AG10803 (cell line): Measurements from ENCODE around the gene RUSF1.

Source experiments
- DNase-seq: peaks from one replicate; pipeline ENCODE4 v3.0.0; 2010; ENCODE audit warnings: low read depth
- H3K4me3 ChIP-seq: 2 replicates; pipeline ENCODE4 v1.5.1; 2011; ENCODE audit warnings: mild to moderate bottlenecking, low read length, control low read depth
- CTCF ChIP-seq: conservative IDR thresholded peaks from 2 replicates; pipeline ENCODE4 v1.5.1; 2011; ENCODE audit warnings: mild to moderate bottlenecking, low read length, control low read depth, inconsistent platforms

The RUSF1 gene

GRCh38 chr16:31461201-31461920 lies 46.8 kb downstream of the RUSF1 start:
- H3K4me3 ChIP-seq = no peak overlapping the region
- no peak for DNase-seq
- TF ChIP-seq CTCF = no peak

- peak; percentile 88 for DNase-seq
- peak; percentile 81 for TF ChIP-seq CTCF
- peak overlapping the region; percentile 68 for H3K4me3 ChIP-seq
Measured at GRCh38 chr16:31460582-31461002, 47.6 kb downstream of the RUSF1 start.

DNA sequence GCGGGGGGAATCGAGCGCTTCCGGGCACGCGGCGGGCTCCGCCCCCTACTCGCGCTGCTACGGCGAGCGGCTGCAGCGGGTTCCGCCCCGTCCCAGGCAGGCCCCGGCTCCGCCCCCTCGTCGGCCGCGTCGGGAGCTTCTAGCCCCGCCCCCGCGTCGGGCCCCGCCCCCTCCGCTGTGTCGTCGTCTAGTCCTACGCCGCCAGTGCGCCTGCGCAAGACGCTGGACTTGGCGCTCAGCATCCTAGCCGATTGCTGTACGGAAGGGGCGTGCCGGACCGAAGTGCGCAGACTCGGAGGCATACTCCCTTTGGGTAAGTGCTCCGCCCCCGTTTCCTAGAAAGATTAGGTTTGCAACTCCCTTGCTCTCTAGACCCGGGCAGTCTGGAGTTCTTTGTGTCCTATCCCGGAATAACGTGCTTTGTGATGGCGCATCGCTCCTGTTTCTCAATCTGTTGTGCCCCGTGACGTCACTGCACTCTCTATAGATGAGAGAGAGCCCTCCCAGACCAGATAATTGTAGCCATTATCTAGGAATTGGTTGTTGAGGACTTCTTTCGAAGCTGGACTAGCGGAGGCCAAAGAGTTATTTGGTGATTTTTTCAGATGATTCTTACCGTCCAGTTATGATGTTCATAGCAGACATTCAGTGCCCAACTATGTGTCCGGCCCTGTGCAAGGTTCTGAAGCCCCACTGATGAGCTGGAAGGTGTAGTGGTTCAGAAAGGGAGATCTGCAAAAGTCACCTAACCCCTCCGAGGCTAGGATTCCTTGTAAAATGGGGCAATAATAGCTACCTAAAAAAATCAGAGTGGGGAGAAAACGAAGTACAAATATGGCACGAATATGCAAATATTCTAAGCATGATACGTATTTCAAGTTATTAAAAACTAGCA lies 48.3 kb downstream of the RUSF1 start:
- TF ChIP-seq CTCF = no peak
- DNase-seq = peak; percentile 99

DNA sequence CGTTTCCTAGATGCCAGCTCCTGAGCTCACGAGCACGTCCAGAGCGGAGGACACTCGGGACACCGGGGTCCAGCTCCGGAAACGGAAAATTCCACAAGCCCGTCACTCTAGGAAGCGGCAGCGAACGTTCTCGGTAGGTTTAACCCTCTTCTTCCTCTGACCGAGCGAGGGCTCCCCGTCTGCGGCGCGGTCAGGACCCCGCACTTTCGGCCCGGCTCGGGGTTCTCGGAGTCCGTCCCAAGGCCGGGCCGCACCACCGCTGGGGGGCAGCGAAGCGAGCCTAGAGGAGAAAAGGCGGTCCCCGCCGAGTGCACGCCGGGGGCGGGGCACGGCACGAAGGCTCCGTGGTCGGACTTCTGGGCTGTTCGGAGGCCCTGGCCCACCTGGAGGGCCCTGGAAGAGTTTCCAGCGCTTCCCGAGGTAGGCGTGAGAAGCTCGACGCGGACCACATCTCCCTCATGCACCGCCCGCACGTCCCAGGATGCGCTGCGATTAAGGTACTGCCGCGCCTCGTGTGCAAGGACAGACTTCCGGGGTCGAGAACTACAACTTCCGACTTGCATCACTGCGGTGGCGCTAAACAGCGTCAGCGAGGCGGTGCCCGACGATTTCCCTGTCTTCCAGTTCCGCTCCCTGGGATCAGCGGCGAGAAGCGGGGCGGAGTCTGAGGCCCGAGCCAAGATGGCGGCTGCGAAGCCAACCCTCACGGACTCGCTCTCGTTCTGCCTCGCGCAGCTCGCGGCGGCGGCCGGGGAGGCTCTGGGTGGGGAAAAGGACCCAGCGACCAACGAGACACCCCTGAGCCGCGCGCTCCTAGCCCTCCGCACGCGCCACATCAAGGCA lies 49.1 kb downstream of the RUSF1 start, which contains the start of gene ARMC5:
Gene ARMC5 (plus strand): TSS at position 658 of the 843 bp plus-strand sequence. CDS start 24 bp downstream, at position 682.
- DNase-seq = peak; percentile 98
- TF ChIP-seq CTCF = peak; percentile 56
- H3K4me3 ChIP-seq = peak within 1 kb of the TSS; percentile 91

More for the DNA sequence above, 48.3 kb downstream of the RUSF1 start:
- peak overlapping the region; percentile 91 for H3K4me3 ChIP-seq

DNA sequence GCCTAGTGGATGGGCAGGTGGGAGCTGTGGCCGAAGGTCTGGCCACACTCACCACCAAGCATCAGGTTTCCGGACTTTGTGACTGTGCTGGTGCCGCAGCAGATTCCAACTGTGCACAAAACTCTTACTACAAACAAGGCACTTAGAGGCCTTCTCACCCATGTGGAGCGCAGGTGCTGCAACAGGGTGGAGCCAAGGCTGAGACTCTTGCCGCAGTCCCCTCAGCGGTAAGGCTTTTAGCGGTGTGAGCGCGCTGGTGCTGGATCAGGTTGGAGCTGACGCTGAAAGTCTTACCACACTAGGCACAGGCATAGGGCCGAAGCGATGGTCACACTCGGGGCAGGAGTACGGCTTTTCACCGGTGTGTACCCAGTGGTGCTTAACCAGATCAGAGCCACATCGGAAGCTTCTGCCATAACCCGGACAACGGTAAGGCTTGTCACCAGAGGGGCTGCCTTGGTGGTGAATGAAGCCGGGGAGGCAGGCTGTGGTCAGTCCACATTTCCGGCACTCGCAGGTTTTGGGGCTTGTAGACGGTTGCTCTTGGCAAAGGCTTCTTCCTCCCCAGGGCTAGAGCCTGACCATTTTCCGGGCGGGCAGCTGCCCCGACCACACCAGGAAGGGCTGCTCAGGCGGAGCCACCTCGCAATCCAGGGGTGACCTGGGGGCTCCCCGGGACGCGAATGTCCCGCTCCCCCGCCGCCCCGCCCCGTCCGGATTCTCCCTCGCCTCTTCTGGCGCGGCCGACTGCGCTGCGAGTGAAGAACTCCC lies 49.9 kb downstream of the RUSF1 start:
- peak; percentile 30; the same call in 1 of the 2 replicates for TF ChIP-seq CTCF
- DNase-seq = peak; percentile 50
- H3K4me3 ChIP-seq = peak overlapping the region; percentile 91

- no peak for TF ChIP-seq CTCF
- H3K4me3 ChIP-seq = peak overlapping the region; percentile 31
- no peak for DNase-seq
Measured at GRCh38 chr16:31456988-31457360, 51.2 kb downstream of the RUSF1 start.
